ENCODE data around the gene RASD2.

Gene RASD2

DNA sequence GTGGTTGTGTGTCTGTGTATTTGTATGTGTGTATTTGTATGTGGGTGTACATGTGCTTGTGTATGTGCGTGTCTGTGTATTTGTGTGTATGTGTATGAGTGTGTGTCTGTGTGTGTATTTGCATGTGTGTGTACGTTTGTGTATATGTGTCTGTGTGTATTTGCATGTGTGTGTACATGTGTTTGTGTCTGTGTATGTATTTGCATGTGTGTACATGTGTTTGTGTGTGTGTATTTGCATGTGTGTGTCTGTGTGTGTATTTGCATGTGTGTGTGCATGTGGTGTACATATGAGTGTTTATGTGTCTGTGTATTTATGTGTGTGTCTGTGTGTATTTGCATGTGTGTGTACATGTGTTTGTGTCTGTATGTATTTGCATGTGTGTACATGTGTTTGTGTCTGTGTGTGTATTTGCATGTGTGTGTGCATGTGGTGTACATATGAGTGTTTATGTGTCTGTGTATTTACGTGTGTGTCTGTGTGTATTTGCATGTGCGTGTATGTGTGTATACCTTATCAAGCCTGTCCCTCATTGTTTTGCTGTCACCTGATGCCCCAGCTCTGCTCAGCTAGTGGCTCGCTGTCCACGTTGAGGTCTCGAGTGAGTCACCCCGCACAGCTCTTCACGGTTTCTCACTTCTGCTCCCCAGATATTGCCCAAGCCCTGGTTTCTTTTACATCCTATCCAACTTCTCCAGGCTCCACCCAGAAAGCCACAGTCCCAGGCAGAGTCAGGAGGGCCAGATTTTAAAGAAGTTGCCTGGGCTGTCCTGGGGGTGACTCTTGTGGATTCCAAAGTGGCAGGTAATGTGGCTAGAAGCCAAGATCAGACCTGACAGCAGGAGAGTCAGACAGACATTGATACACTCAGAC lies 61.3 kb downstream of the RASD2 start:
- Mint-ChIP-seq H3K27me3 (peaks cover 10% of the 10 kb centered on the region), H3K4me1 (ENCODE audit: low read depth) (peaks cover 16% of the 10 kb centered on the region), H3K27ac (no peak overlapping the region), H3K4me3 (no peak overlapping the region), H3K9me3 (no peaks in the 10 kb centered on the region), H3K36me3 (ENCODE audit: low read depth) (no peaks in the 10 kb centered on the region)
- no peak for DNase-seq

Measured in activated T-cell treated with anti-CD3 and anti-CD28 coated beads, Interleukin-2, amount 50 U/mL, for 24 hours (primary cell).